HG03060 (cell line): ENCODE results near the gene COPE.
"Not testable (repeated sequence)": the region's sequence is repeated elsewhere in the genome, so short reads cannot be mapped to it uniquely, and the experiment has no call there.

Experiments used
- ATAC-seq: cut with Tn5 transposase; IDR thresholded peaks from one replicate; pipeline ENCODE4 v1.9.1; 2021; ENCODE audit warnings: low read depth, moderate number of reproducible peaks; ENCODE audit not compliant: unreplicated experiment

The COPE gene

GRCh38 chr19:18919086-18919899, at the start of gene COPE, which contains the start of gene DDX49:
TSS of gene COPE (minus strand) at chr19:18919387. CDS start at chr19:18919348, 39 bp downstream.
TSS of gene DDX49 (plus strand) at chr19:18919715. CDS start at chr19:18919742, 27 bp downstream.
- ATAC-seq = peak; percentile 91

DNA sequence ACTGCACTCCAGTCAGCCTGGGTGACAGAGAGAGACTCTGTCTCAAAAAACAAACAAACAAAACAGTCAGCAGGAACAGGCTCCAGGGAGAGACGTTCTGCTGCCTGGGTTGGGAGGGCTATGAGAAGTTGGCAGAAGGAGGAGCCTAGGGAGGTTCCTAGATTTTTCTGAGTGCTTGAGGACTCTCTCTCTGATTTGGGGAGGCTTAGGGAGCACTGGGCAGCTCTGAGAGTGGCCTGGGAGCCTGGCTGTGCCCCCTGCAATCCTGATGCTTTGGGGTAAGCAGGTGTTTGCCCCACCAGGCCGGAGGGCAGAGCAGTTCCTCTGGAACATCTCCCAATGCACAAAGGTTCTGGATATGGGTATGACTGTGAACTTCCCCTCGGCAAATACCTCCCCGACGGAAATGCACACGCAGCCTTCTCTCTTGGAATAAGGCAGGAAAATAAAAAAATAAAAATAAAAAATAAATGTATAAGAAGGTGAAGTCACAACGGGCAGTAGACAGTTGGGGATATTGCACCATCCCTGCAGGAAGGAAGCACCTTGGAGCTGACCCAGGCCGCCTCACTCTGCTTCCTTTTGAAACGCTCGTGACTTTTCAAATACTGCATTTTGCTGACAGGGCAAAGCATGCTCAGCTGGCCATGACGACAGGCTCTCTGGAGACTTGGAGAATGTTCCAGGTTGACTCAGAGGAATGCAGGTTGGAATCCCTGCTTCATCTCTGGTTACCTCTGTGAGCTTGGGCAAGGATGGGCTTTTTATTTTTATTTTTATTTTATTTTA, 48.4 kb upstream of the COPE start:
- no peak for ATAC-seq

GRCh38 chr19:18966307-18966706, 47.1 kb upstream of the COPE start:
- ATAC-seq = no peak

DNA sequence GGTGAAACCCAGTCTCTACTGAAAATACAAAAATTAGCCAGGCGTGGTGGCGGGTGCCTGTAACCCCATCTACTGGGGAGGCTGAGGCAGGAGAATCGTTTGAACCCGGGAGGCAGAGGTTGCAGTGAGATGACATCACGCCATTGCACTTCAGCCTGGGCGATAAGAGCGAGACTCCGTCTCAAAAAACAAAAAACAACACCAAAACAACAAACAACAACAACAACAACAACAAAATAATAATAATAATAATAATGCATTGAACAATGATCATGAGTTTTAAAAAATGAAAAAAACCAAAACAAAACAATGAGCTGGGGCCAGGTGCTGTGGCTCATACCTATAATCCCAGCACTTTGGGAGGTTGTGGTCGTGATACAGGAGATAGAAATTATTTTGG, 44.9 kb upstream of the COPE start:
- no peak for ATAC-seq

DNA sequence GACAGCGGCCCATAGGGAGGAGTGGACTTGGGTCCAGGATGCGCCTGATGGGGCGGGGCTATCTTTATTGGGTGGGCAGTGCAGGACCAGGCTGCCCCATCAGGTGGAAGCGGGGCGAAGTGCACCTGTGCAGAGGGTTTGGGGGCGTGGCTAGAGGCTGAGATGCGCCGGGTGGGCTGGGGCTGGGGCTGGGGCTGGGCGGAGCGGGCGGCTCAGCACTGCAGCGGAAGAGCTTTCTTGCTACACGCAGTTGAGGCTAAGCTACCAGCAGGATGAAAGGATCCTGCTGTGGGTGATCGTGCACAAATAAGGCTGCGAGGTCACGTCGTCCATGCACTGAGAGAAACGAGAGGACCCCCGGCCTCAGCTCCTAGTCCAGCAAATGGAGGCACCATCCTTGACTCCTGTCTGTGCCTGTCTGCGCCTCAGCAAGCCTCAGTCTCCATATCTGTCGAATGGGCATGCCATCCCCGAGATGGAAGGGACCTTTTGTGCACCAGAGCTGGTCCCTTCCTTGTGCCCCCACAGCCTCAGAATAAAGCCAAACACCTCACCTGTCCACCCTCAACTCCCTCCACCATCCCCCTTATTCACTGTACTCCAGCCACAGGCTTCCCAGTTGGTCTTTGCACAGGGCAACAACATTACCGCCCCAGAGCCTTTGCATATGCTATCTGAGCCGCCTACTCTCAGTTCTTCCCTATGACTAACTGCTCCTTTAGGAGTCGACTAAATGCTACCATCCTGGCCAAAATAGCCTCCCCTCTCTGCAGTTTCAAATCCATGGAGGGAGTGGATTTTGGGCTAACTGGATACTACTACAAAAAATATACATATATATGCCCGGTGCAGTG, 42.8 kb upstream of the COPE start:
- ATAC-seq = no peak

DNA sequence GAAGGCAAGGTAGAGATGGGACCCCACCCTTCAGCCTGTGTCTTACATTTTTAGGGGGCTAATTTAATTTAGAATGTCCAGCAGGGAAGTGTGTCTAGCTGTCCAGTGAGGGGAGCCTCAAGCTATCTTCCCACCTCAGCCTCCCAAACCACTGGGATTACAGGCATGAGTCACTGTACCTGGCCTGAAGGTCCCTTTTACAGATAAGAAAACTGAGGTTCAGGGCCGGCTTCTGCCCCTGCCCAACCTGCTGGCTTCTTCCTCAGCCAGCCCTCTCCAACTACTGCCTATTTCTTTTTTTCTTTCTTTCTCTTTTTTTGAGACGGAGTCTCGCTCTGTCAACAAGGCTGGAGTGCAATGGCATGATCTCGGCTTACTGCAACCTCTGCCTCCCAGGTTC, 41.2 kb upstream of the COPE start:
- ATAC-seq = no peak

GRCh38 chr19:18955042-18955441, 35.9 kb upstream of the COPE start:
- ATAC-seq = no peak

GRCh38 chr19:18954094-18954493, 34.9 kb upstream of the COPE start:
- ATAC-seq = no peak

DNA sequence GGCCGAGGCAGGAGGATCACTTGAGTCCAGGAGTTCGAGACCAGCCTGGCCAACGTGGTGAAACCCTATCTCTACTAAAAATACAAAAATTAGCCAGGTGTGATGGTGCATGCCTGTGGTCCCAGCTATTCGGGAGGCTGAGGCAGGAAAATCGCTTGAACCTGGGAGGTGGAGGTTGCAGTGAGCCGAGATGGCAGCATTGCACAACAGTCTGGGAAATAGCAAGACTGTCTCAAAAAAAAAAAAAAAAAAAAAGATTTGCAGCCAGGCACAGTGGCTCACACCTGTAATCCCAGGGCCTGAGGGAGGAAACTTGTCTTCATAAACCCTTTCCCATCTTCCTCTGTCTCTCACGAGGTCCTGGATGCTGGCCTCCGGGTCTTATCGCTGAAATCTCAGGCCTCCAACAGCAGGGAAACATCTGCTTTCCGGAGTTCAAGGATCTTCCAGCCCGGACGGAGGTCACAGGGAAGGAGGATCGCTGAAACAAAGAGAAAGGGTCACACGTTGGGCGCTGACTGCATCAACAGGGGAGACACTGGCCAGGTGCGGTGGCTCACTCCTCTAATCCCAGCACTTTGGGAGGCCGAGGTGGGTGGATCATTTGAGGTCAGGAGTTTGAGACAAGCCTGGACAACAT, 33.3 kb upstream of the COPE start:
- not testable (repeated sequence) for ATAC-seq

DNA sequence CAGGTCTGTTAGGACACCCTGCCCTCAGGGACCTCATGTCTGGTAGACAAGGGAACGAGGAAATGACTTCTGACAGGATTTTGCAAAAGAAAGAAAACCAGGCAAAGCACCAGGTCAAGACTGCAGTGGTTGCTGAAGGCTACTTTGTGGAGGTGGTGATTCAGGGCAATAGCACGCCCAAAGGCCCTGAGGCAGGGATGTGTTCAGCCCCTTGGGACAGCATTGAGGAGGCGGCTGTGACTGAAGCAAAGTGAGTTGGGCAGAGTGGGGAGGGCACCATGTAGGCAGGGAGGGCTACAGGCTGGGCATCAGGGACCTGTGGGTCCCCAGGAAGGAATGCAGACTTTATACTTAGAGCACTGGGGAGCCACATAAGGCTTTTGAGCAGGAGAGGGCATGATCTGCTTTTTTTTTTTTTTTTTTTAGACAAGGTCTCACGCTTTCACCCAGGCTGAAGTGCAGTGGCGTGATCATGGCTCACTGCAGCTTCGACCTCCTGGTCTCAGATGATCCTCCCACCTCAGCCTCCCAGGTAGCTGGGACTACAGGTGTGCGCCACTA, 32.6 kb upstream of the COPE start:
- no peak for ATAC-seq

- ATAC-seq = no peak
Observed at GRCh38 chr19:18949858-18950257, 30.7 kb upstream of the COPE start.

- ATAC-seq = no peak
Observed at GRCh38 chr19:18948976-18949356, 29.8 kb upstream of the COPE start.

DNA sequence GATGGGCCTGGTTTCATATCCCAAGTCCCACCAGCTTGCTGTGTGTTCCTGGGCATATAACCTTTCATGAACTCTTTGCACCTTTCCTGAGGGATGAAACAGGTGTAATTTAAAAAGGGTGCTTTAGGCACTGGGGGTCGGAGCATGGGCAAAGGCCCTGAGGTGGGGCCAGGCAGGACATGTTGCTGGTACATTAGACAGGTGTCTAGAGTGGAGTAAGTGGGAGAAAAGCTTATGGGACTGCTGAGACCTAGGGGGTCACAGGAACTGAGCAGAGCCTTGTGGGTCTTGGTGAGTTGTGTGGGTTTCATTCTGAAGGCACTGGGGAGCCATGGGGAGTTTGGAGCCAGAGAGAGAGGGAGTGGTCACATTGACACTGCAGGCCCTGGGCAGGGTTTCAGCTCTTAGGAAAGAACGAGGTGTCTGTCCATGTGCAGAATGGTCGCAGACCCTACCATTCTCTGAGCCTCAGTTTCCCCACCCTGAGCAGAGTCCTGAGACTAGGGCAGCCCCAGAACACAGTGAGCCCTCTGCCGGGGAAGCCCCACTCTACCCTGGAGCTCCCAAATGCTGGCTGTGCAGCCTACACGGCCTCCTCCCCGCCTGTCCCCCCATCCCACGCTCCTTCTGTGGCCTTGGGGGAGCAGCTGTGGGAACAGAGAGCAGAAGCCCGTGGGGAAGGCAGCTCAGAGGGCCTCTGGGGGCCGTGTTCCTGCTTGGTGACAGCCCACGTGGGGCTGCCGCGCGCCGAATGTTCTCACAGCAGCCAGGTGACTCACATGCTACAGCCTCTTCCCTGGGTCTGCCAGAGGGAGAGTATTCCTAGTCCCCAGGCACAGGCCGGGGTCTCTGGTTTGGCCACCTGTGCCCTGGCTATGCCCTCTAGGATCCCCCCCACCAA, 29.1 kb upstream of the COPE start:
- no peak for ATAC-seq

DNA sequence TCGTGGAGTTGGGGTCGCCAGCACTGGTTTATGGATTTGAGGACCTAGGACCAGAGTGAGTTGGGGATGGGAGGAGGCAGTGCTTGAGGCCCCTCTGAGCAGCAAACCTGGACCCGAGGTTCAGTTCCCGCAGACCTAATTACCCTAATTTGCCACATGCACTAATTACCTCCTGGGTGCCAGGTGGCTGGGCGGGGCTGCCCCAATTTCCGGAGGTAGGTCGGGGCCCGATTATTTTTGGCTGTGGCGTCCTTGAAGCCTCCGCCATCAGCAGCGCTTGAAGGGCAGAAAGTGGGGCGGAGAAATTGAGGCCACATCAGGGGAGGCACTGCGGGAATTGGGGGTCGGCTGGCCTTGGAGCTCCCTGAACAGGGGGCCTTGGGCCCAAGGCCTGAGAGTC, 27.7 kb upstream of the COPE start:
- ATAC-seq = no peak

- ATAC-seq = no peak
Observed at GRCh38 chr19:18946335-18946734, 27.1 kb upstream of the COPE start.

DNA sequence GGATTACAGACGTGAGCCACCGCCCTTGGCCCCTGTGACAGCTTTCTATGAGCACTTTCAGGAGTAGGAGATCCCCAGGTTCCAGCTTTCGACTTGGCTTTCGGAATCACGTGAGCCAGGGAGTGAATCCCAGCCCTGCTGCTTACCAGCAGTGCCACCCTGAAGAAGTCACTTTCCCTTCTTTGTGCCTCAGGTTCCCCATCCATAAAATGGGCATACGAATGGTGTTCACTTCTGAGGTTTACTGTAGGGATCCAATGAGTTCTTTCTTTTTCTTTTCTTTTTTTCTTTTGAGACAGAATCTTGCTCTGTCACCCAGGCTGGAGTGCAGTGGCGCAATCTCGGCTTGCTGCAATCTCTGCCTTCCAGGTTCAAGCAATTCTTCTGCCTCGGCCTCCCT, 26.1 kb upstream of the COPE start:
- ATAC-seq = no peak

GRCh38 chr19:18943465-18943864, 24.3 kb upstream of the COPE start:
- ATAC-seq = no peak

GRCh38 chr19:18942692-18943091, 23.5 kb upstream of the COPE start:
- ATAC-seq = no peak
